A673 (cell line): ENCODE data around the gene MAP3K7. TPM values are rescaled to one million over a fixed set of nuclear protein-coding genes. Genes with fewer than 3 reads are reported as not detected.

Source experiments
- BruUV-seq: library from RNA; stranded (reverse); fragments of 400-500 nt; replicated peaks from 2 replicates; lab custom pipeline; 2021; lab: Mats Ljungman, UMichigan
- CTCF ChIA-PET: fragments of 300-600 bp; sonication (Branson Sonifier 250); formaldehyde crosslinking; loops from one replicate; lab custom pipeline; 2022; ENCODE audit warnings: antibody characterized with exemption; lab: Charles Lee
- POLR2A ChIA-PET: fragments of 300-600 bp; sonication (Branson Sonifier 250); formaldehyde crosslinking; loops from one replicate; lab custom pipeline; 2022; ENCODE audit warnings: antibody characterized with exemption; ENCODE audit not compliant: low non-redundant PET; lab: Charles Lee
- DNase-seq: peaks from one replicate; pipeline ENCODE4 v3.0.0-alpha.2; 2015; ENCODE audit warnings: low spot score
- H3K27ac ChIP-seq: fragments of 200-600 bp; sonication (generic); 2 replicates; pipeline ENCODE4 v1.5.1; 2016; ENCODE audit warnings: mixed run types, low read depth, mild to moderate bottlenecking, mixed read lengths, antibody characterized with exemption, low read length; ENCODE audit not compliant: poor library complexity, severe bottlenecking
- H3K27me3 ChIP-seq: fragments of 200-600 bp; sonication (generic); replicated peaks from 2 replicates; pipeline ENCODE4 v1.6.1; 2017; ENCODE audit warnings: mixed run types, low read depth, mild to moderate bottlenecking, mixed read lengths, antibody characterized with exemption, low read length; ENCODE audit not compliant: insufficient read depth, poor library complexity
- H3K36me3 ChIP-seq: fragments of 200-600 bp; sonication (generic); 2 replicates; pipeline ENCODE4 v1.6.1; 2016; ENCODE audit warnings: mixed run types, mild to moderate bottlenecking, mixed read lengths, antibody characterized with exemption, low read length; ENCODE audit not compliant: insufficient read depth, poor library complexity, severe bottlenecking
- H3K4me1 ChIP-seq: fragments of 200-600 bp; sonication (generic); 2 replicates; pipeline ENCODE4 v1.6.1; 2017; ENCODE audit warnings: mixed run types, mild to moderate bottlenecking, mixed read lengths, antibody characterized with exemption, low read length; ENCODE audit not compliant: insufficient read depth, poor library complexity, severe bottlenecking
- H3K4me3 ChIP-seq: fragments of 200-600 bp; sonication (generic); 2 replicates; pipeline ENCODE4 v1.5.1; 2016; ENCODE audit warnings: low read depth, mixed run types, mild to moderate bottlenecking, mixed read lengths, low read length; ENCODE audit not compliant: poor library complexity, severe bottlenecking
- H3K9me3 ChIP-seq: fragments of 200-600 bp; sonication (generic); 2 replicates; pipeline ENCODE4 v1.6.1; 2016; ENCODE audit warnings: mixed run types, low read depth, mild to moderate bottlenecking, mixed read lengths, antibody characterized with exemption, low read length; ENCODE audit not compliant: poor library complexity, severe bottlenecking
- CTCF ChIP-seq: fragments of 300-800, 200-600 bp; sonication (generic); conservative IDR thresholded peaks from 2 replicates; pipeline ENCODE4 v1.5.1; 2017; ENCODE audit warnings: low read depth, mild to moderate bottlenecking, antibody characterized with exemption, low read length, moderate library complexity, mixed read lengths
- EZH2 ChIP-seq: fragments of 200-600 bp; sonication (generic); IDR thresholded peaks from 2 replicates; pipeline ENCODE4 v1.6.1; 2017; ENCODE audit warnings: borderline replicate concordance, low read depth, mild to moderate bottlenecking, mixed read lengths, antibody characterized with exemption, low read length; ENCODE audit not compliant: poor library complexity, severe bottlenecking
- intact Hi-C: fragments of 100-400 bp; cut with micrococcal nuclease; formaldehyde crosslinking; loops from one replicate; pipeline ENCODE4 v1.10.0; 2022; ENCODE audit not compliant: unreplicated experiment
- total RNA-seq: library from RNA; stranded (reverse); gene quantifications from 2 replicates; pipeline ENCODE4 v1.2.3, GENCODE V29; 2021

MAP3K7 gene
- total RNA-seq, 1 experiment from 2014 or later: 35.6 TPM

- Histone ChIP-seq H3K36me3 (no peaks in the 10 kb centered on the region), H3K4me3 (no peak overlapping the region), H3K9me3 (no peaks in the 10 kb centered on the region), H3K27ac (no peak overlapping the region), H3K27me3 (no peaks in the 10 kb centered on the region), H3K4me1 (no peaks in the 10 kb centered on the region)
- no TSS peak for BruUV-seq
- no peak for DNase-seq
- POLR2A ChIA-PET: no interaction called here
- intact Hi-C loops: no loop called here
- CTCF ChIA-PET: no interaction called here
- TF ChIP-seq EZH2 (no peak), CTCF (no peak)
These were observed 118.8 kb downstream of the MAP3K7 start for GRCh38 chr6:90468080-90468479.

- Histone ChIP-seq H3K4me3 (no peak overlapping the region), H3K4me1 (no peaks in the 10 kb centered on the region), H3K36me3 (no peaks in the 10 kb centered on the region), H3K27me3 (no peaks in the 10 kb centered on the region), H3K27ac (no peak overlapping the region), H3K9me3 (no peaks in the 10 kb centered on the region)
- POLR2A ChIA-PET: interaction anchor here (0.6 kb wide), 1 partner anchor 381 kb away, joined by 4 read pairs; no protein-coding TSS in a partner anchor
- TF ChIP-seq CTCF (no peak), EZH2 (no peak)
- intact Hi-C loops: no loop called here
- CTCF ChIA-PET: no interaction called here
- BruUV-seq: no TSS peak
- DNase-seq: no peak
These were observed 119.3 kb downstream of the MAP3K7 start for GRCh38 chr6:90467546-90467945.

GRCh38 chr6:90466154-90466940 lies 120.5 kb downstream of the MAP3K7 start:
- no peak overlapping the region for H3K4me3 ChIP-seq
- intact Hi-C loops: no loop called here
- no TSS peak for BruUV-seq
- no peak overlapping the region for H3K27ac ChIP-seq
- no peaks in the 10 kb centered on the region for H3K9me3 ChIP-seq
- TF ChIP-seq CTCF: no peak
- no peaks in the 10 kb centered on the region for H3K36me3 ChIP-seq
- no peaks in the 10 kb centered on the region for H3K27me3 ChIP-seq
- ChIA-PET POLR2A (no interaction called here), CTCF (no interaction called here)
- no peaks in the 10 kb centered on the region for H3K4me1 ChIP-seq
- DNase-seq: no peak
